ENCODE measurements around the gene MLF1.
A peak's percentile ranks its signal among the peaks of the same experiment; 100 is the strongest.
"Not testable (repeated sequence)": the region's sequence is repeated elsewhere in the genome, so short reads cannot be mapped to it uniquely, and the experiment has no call there.

Gene MLF1

DNA sequence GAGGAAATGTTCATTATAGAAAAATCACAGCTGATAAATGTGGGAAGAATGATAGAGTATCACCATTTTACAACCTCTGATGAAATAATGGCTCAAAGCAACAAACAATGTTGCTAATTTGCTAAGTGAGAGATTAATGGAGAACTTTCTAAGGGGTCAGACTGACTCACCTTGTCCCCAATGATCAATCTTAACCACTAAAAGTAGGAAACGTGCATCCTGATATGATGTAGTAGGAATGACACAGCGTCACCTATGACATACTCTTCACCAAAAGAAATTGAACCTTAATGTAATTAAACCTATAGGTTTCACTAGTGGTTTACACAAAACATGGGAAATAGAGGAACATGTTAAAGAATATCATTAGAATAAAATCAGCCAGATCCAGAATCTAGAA lies 35.1 kb upstream of the MLF1 start:
- no peak overlapping the region for H3K4me3 ChIP-seq (ENCODE audit: low read depth, low read length)
- TF ChIP-seq, protein P1, sequence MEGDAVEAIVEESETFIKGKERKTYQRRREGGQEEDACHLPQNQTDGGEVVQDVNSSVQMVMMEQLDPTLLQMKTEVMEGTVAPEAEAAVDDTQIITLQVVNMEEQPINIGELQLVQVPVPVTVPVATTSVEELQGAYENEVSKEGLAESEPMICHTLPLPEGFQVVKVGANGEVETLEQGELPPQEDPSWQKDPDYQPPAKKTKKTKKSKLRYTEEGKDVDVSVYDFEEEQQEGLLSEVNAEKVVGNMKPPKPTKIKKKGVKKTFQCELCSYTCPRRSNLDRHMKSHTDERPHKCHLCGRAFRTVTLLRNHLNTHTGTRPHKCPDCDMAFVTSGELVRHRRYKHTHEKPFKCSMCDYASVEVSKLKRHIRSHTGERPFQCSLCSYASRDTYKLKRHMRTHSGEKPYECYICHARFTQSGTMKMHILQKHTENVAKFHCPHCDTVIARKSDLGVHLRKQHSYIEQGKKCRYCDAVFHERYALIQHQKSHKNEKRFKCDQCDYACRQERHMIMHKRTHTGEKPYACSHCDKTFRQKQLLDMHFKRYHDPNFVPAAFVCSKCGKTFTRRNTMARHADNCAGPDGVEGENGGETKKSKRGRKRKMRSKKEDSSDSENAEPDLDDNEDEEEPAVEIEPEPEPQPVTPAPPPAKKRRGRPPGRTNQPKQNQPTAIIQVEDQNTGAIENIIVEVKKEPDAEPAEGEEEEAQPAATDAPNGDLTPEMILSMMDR (IDR thresholded peaks at IDR 0.05; ENCODE audit: low read depth, low read length): no peak
- H3K4me1 ChIP-seq: peaks cover 8% of the 10 kb centered on the region
- H3K27me3 ChIP-seq: no peaks in the 10 kb centered on the region
- no peaks in the 10 kb centered on the region for H3K9me3 ChIP-seq
- no peak for DNase-seq
- no peaks in the 10 kb centered on the region for H3K36me3 ChIP-seq

DNA sequence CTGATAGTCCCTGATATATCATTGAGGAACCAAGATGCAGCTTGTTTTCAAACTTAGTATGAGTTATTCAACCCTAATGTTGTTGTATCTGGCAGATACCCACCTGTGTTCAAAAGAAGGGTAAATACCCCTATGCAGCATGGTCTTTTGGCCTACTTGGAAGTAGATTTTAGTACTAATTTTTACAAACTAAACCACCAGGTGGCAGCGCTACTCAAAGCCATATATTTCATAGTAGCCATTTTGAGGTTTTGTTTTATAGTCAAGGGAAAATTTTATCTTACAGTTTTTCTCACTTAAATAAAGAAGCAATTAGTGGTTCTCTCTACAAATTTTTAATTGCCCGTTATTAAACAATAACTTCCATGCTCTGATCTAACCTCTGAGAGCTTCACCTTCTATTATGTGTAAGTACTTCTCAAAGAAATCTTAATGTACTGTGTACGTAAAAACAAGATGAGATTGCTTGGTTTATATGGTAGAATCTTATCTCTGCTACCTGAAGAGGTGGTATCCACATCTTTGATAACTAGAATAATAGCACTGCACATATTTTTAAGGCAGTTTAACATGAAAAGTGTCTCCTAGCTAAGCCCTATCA lies 31.5 kb upstream of the MLF1 start:
- no peak overlapping the region for H3K4me3 ChIP-seq (ENCODE audit: low read depth, low read length)
- peak; percentile 57 for DNase-seq
- H3K27me3 ChIP-seq: no peaks in the 10 kb centered on the region
- TF ChIP-seq, protein P1 (IDR thresholded peaks at IDR 0.05; ENCODE audit: low read depth, low read length): peak; percentile 59
- no peaks in the 10 kb centered on the region; the same call in 1 of the 2 replicates for H3K36me3 ChIP-seq
- H3K4me1 ChIP-seq: no peaks in the 10 kb centered on the region
- no peaks in the 10 kb centered on the region for H3K9me3 ChIP-seq

DNA sequence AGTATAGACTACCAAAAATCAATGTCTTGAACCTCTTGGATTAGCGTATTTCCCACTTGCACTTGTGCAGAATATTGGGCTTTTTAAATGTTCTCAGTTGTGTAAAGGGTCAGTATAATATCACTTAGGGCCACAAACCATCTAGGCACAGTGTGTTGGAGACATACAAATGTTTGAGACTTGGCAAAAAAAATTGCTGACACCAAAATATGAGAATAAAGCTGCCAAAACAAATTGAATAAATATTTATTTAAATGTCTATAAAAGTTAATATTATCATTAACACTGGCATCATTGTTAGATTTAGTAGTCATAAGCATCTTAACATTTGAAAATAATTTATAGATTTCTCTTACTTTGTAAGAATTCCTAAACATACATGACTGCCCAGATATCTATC lies 30.9 kb upstream of the MLF1 start:
- Histone ChIP-seq H3K4me1 (no peaks in the 10 kb centered on the region), H3K4me3 (ENCODE audit: low read depth, low read length) (no peak overlapping the region), H3K9me3 (no peaks in the 10 kb centered on the region), H3K27me3 (no peaks in the 10 kb centered on the region), H3K36me3 (no peaks in the 10 kb centered on the region; the same call in 1 of the 2 replicates)
- TF ChIP-seq, protein P1 (IDR thresholded peaks at IDR 0.05; ENCODE audit: low read depth, low read length): no peak
- DNase-seq: no peak

DNA sequence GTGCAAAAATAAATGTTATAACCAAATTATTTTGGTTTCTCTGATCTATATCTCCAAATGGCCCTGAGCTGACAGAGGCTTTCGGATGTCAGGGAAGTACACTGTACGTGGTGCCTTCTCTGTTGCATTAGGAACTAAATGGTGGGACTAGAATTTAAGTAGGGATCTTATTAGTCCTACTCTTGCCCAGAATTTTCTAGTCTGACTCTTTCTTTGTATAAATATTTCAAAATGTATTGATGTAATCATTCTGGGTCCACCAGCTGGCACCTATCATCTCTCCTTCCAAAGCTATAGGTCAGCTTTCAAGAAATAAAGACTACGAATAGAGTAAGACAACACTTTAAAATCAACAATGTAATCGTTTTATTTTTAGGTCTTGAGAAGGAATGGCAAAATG lies 22.3 kb upstream of the MLF1 start:
- no peaks in the 10 kb centered on the region; the same call in 1 of the 2 replicates for H3K36me3 ChIP-seq
- DNase-seq: no peak
- no peaks in the 10 kb centered on the region for H3K27me3 ChIP-seq
- H3K4me3 ChIP-seq (ENCODE audit: low read depth, low read length): no peak overlapping the region
- TF ChIP-seq, protein P1 (IDR thresholded peaks at IDR 0.05; ENCODE audit: low read depth, low read length): no peak
- H3K9me3 ChIP-seq: no peaks in the 10 kb centered on the region
- no peaks in the 10 kb centered on the region; the same call in 1 of the 2 replicates for H3K4me1 ChIP-seq

DNA sequence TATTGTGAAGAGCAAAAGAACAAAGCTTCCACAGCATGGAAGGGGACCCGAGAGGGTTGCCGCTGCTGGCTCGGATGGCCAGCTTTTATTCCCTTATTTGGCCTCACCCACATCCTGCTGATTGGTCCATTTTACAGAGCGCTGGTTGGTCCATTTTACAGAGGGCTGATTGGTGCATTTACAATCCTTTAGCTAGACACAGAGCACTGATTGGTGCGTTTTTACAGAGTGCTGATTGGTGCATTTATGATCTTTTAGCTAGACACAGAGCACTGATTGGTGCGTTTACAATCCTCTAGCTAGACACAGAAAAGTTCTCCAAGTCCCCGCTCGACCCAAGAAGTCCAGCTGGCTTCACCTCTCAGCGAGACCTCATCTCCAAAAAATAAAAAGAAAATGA lies 21.1 kb upstream of the MLF1 start:
- H3K4me3 ChIP-seq (ENCODE audit: low read depth, low read length); H3K27me3 ChIP-seq; H3K9me3 ChIP-seq; H3K36me3 ChIP-seq; DNase-seq; H3K4me1 ChIP-seq: not testable (repeated sequence)

DNA sequence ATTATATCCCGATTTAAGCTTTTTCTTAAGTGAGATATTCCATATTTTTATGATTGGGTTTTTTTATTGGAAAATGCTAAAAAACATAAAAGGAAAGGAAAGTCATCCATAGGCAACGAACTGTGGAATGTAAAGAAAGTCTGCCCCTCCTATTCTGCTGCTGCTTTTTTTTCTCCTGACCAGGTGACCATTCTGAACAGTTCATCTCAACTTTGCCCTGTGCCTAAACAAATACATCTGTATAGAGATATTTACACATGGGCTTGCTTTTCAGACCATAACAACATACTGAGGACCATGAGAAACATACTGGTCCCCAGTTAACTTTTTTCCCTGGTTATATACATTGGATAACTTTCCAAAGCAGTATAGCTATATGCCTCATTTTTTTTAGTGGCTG lies 18.9 kb upstream of the MLF1 start:
- DNase-seq: no peak
- Histone ChIP-seq H3K27me3 (no peaks in the 10 kb centered on the region), H3K4me1 (no peaks in the 10 kb centered on the region; the same call in 1 of the 2 replicates), H3K9me3 (no peaks in the 10 kb centered on the region), H3K4me3 (ENCODE audit: low read depth, low read length) (no peak overlapping the region), H3K36me3 (no peaks in the 10 kb centered on the region)
- TF ChIP-seq, protein P1 (IDR thresholded peaks at IDR 0.05; ENCODE audit: low read depth, low read length): no peak
